ENCODE results near the gene CLCN5. TPM values are rescaled to one million over a fixed set of nuclear protein-coding genes. Genes with fewer than 3 reads are reported as not detected.

The CLCN5 gene
- total RNA-seq, 1 experiment from 2014 or later = 5.2 TPM

Small RNAs within 50 kb of the gene (small RNA-seq; reads per million reads assigned to genes)
- gene MIR188 (not detected), gene MIR362 (1.2 reads per million, percentile 45 among the genes with 10 or more reads in this experiment), gene MIR500A (2.9 reads per million, percentile 74 among the genes with 10 or more reads in this experiment), gene MIR500B (not detected), gene MIR501 (0.86 reads per million, percentile 25 among the genes with 10 or more reads in this experiment), gene MIR502 (not detected), gene MIR532 (2.6 reads per million, percentile 71 among the genes with 10 or more reads in this experiment), gene MIR660 (0.50 reads per million), gene RNU6-421P (not detected)

Other genes with a start within 250 kb of the CLCN5 start
- not detected in 2 replicates for gene PAGE1, start 226.6 kb upstream of the CLCN5 start, total RNA-seq (2014; rRNA removed; shearing (Covaris generic))
- gene PAGE4, start 93.3 kb upstream of the CLCN5 start, total RNA-seq (2014; rRNA removed; shearing (Covaris generic)) = not detected in 2 replicates
- gene USP27X, start 43.1 kb upstream of the CLCN5 start, total RNA-seq (2014; rRNA removed; shearing (Covaris generic)) = 0.81 and 1.1 TPM in 2 replicates

Measured in HT-29 (cell line).